ENCODE measurements around the gene CARM1. TPM values are rescaled to one million over a fixed set of nuclear protein-coding genes. Genes with fewer than 3 reads are reported as not detected.

The CARM1 gene
- total RNA-seq, 6 experiments from 2014 or later: 13.7 to 20.5 (median 17.5) TPM

GRCh38 chr19:10891405-10892086 is 20.2 kb downstream of the CARM1 start:
- Histone ChIP-seq H3K27ac (no peak overlapping the region), H3K27me3 (no peaks in the 10 kb centered on the region), H3K36me3 (no peaks in the 10 kb centered on the region), H3K9me3 (no peaks in the 10 kb centered on the region), H3K4me3 (no peak overlapping the region), H3K4me1 (peaks cover 0 to 2% (median 0%) of the 10 kb centered on the region in 4 donors)
- 89% methylated on average over 10 of the region's 21 CpGs for WGBS (ENCODE audit: insufficient coverage, low coverage, low lambda C conversion rate, missing lambda C conversion rate)
- DNase-seq: no peak
- TF ChIP-seq, protein P1, sequence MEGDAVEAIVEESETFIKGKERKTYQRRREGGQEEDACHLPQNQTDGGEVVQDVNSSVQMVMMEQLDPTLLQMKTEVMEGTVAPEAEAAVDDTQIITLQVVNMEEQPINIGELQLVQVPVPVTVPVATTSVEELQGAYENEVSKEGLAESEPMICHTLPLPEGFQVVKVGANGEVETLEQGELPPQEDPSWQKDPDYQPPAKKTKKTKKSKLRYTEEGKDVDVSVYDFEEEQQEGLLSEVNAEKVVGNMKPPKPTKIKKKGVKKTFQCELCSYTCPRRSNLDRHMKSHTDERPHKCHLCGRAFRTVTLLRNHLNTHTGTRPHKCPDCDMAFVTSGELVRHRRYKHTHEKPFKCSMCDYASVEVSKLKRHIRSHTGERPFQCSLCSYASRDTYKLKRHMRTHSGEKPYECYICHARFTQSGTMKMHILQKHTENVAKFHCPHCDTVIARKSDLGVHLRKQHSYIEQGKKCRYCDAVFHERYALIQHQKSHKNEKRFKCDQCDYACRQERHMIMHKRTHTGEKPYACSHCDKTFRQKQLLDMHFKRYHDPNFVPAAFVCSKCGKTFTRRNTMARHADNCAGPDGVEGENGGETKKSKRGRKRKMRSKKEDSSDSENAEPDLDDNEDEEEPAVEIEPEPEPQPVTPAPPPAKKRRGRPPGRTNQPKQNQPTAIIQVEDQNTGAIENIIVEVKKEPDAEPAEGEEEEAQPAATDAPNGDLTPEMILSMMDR (IDR thresholded peaks at IDR 0.05): no peak
- no peak for TF ChIP-seq POLR2A (IDR thresholded peaks at IDR 0.05)
- intact Hi-C loops (cut with DNase I): no loop called here
- peak in 1 of 4 donors; percentile 18 for ATAC-seq

- no peak overlapping the region for H3K4me3 ChIP-seq
- H3K36me3 ChIP-seq: no peaks in the 10 kb centered on the region
- H3K27ac ChIP-seq: no peak overlapping the region
- TF ChIP-seq, protein P1 (IDR thresholded peaks at IDR 0.05): no peak
- TF ChIP-seq POLR2A (IDR thresholded peaks at IDR 0.05): no peak
- no peaks in the 10 kb centered on the region for H3K27me3 ChIP-seq
- peaks cover 0 to 9% (median 2%) of the 10 kb centered on the region in 4 donors for H3K4me1 ChIP-seq
- DNase-seq (no peak), ATAC-seq (no peak)
- intact Hi-C loops (cut with DNase I): no loop called here
- 100% methylated on average over 3 of the region's 13 CpGs for WGBS (ENCODE audit: insufficient coverage, low coverage, low lambda C conversion rate, missing lambda C conversion rate)
- no peaks in the 10 kb centered on the region for H3K9me3 ChIP-seq
Observed at GRCh38 chr19:10892256-10892655, 20.9 kb downstream of the CARM1 start.

DNA sequence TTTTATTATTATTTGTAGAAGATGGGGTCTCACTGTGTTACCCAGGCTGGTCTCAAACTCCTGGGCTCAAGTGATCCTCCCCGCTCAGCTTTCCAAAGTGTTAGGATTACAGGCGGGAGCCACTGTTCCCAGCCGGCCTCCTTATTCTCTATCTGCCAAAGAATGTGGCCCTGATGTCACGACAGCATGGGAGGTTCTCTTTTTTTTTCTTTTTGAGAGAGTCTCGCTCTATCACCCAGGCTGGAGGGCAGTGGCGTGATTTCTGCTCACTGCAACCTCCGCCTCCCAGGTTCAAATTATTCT is 23.5 kb downstream of the CARM1 start:
- no peak for ATAC-seq
- no peak for TF ChIP-seq POLR2A (IDR thresholded peaks at IDR 0.05)
- TF ChIP-seq, protein P1 (IDR thresholded peaks at IDR 0.05): no peak
- 94% methylated on average over 6 of the region's 7 CpGs for WGBS (ENCODE audit: insufficient coverage, low coverage, low lambda C conversion rate, missing lambda C conversion rate)
- Histone ChIP-seq H3K9me3 (no peaks in the 10 kb centered on the region), H3K27ac (no peak overlapping the region), H3K4me1 (peaks cover 0 to 20% (median 4%) of the 10 kb centered on the region in 4 donors), H3K36me3 (no peaks in the 10 kb centered on the region), H3K4me3 (no peak overlapping the region), H3K27me3 (no peaks in the 10 kb centered on the region)
- intact Hi-C loops (cut with DNase I): no loop called here
- DNase-seq: no peak

- intact Hi-C loops (cut with DNase I): no loop called here
- H3K36me3 ChIP-seq: no peaks in the 10 kb centered on the region
- ATAC-seq: no peak
Observed at GRCh38 chr19:10895363-10895762, 24.0 kb downstream of the CARM1 start.

More at GRCh38 chr19:10895363-10895762, 24.0 kb downstream of the CARM1 start:
- TF ChIP-seq, protein P1 (IDR thresholded peaks at IDR 0.05): no peak
- no peak for TF ChIP-seq POLR2A (IDR thresholded peaks at IDR 0.05)
- Histone ChIP-seq H3K27me3 (no peaks in the 10 kb centered on the region), H3K9me3 (no peaks in the 10 kb centered on the region), H3K4me3 (no peak overlapping the region), H3K4me1 (peaks cover 0 to 20% (median 4%) of the 10 kb centered on the region in 4 donors), H3K27ac (no peak overlapping the region)
- WGBS (ENCODE audit: insufficient coverage, low coverage, low lambda C conversion rate, missing lambda C conversion rate): 90% methylated on average over 2 of the region's 6 CpGs
- DNase-seq: no peak

Data from right lobe of liver (tissue), 6 donors.